ENCODE measurements around the gene NHS. TPM values are rescaled to one million over a fixed set of nuclear protein-coding genes. Genes with fewer than 3 reads are reported as not detected.

NHS gene
- total and polyA plus RNA-seq, 10 donors: 0.32 to 3.1 (median 2.1) TPM

DNA sequence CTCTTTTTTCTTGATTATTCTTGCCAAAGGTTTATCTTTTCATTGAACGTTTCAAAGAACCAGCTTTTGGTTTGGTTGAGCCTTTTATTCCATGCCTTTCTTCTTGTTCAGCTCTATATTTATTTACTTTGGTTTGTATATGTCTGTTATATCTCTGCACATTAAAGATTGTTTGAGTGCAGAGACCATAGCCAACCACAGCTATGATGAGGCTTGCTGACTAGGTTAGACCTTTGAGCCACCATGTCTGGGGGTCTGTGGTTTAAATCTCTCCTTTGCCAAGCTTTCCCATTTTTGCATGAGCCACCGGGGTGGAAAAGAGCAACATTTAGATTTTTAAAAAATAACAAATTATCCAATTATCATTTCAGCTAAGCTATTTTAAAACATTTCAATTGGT lies 96.1 kb downstream of the NHS start:
- H3K4me1 ChIP-seq: no peaks in the 10 kb centered on the region

DNA sequence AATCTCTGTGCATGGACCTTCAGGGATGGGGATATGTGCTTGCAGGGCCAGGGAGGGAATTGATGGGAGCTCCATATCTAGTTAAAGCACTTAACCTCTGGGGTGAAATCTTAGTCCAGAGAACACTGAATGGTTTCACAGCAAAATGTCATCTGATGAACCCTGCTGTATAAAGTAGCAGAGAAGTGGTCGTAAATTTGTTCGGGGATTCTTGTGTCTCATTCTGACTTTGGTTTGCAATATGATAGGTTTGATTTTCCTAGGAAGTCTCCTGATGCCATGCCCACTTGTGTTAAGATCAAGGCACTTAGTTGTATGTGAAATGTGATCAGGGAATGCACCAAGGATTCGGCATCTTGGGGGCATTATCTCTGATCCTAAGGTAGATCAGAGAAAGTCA lies 96.9 kb downstream of the NHS start:
- H3K4me3 ChIP-seq: no peak overlapping the region
- no peak overlapping the region for H3K27ac ChIP-seq
- no peaks in the 10 kb centered on the region for H3K4me1 ChIP-seq
- no peaks in the 10 kb centered on the region for H3K9me3 ChIP-seq
- H3K36me3 ChIP-seq: no peaks in the 10 kb centered on the region
- WGBS, 5 donors: 76 to 94% (median 84%) methylated on average over 3 of the region's 3 CpGs
- DNase-seq: no peak
- no peaks in the 10 kb centered on the region for H3K27me3 ChIP-seq (replicated peaks in 1 of 7)
- intact Hi-C loops (cut with DNase I; ENCODE audit: low total_unique reads): no loop called here
- TF ChIP-seq POLR2A (IDR thresholded peaks at IDR 0.05) (no peak), POLR2AphosphoS5 (IDR thresholded peaks at IDR 0.05) (no peak)
- TF ChIP-seq, protein P1, sequence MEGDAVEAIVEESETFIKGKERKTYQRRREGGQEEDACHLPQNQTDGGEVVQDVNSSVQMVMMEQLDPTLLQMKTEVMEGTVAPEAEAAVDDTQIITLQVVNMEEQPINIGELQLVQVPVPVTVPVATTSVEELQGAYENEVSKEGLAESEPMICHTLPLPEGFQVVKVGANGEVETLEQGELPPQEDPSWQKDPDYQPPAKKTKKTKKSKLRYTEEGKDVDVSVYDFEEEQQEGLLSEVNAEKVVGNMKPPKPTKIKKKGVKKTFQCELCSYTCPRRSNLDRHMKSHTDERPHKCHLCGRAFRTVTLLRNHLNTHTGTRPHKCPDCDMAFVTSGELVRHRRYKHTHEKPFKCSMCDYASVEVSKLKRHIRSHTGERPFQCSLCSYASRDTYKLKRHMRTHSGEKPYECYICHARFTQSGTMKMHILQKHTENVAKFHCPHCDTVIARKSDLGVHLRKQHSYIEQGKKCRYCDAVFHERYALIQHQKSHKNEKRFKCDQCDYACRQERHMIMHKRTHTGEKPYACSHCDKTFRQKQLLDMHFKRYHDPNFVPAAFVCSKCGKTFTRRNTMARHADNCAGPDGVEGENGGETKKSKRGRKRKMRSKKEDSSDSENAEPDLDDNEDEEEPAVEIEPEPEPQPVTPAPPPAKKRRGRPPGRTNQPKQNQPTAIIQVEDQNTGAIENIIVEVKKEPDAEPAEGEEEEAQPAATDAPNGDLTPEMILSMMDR (IDR thresholded peaks at IDR 0.05 in 8 of 11, conservative IDR thresholded peaks at IDR 0.05 in 3 of 11): no peak

More for the DNA sequence above, 96.1 kb downstream of the NHS start:
- TF ChIP-seq, protein P1 (IDR thresholded peaks at IDR 0.05 in 8 of 11, conservative IDR thresholded peaks at IDR 0.05 in 3 of 11): no peak
- TF ChIP-seq POLR2AphosphoS5 (IDR thresholded peaks at IDR 0.05): no peak
- TF ChIP-seq POLR2A (IDR thresholded peaks at IDR 0.05): no peak
- no peaks in the 10 kb centered on the region for H3K27me3 ChIP-seq (replicated peaks in 1 of 7)
- H3K36me3 ChIP-seq: no peaks in the 10 kb centered on the region
- WGBS, 5 donors: 57 to 90% (median 76%) methylated on average over 2 of the region's 2 CpGs
- no peaks in the 10 kb centered on the region for H3K9me3 ChIP-seq
- no peak for DNase-seq
- H3K27ac ChIP-seq: no peak overlapping the region
- no peak overlapping the region for H3K4me3 ChIP-seq
- intact Hi-C loops (cut with DNase I; ENCODE audit: low total_unique reads): no loop called here

DNA sequence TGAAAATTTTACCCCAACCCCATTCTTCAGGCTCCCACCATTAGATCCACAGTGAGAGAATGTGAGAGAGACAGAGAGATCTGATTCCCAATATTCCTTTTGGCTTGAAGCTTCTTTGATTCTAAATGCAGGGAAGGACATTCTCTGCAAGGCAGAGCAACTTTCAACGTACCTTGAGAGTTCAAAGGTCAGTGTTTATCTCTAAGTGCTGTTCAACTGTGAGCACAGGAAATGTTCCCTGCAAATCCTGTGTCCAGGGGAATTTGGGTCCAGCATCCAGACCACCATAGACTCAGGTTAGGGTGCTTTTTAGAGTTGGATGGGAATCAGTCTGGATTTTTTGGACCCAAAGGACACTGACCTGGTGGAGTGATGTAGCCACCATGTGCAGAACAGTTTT lies 97.4 kb downstream of the NHS start:
- Histone ChIP-seq H3K4me1 (no peaks in the 10 kb centered on the region), H3K36me3 (no peaks in the 10 kb centered on the region), H3K4me3 (no peak overlapping the region), H3K9me3 (no peaks in the 10 kb centered on the region), H3K27me3 (replicated peaks in 1 of 7) (no peaks in the 10 kb centered on the region), H3K27ac (no peak overlapping the region)
- 9 to 57% (median 25%) methylated on average over 1 of the region's 1 CpG for WGBS, 5 donors
- DNase-seq: no peak
- TF ChIP-seq POLR2AphosphoS5 (IDR thresholded peaks at IDR 0.05) (no peak), POLR2A (IDR thresholded peaks at IDR 0.05) (no peak)
- TF ChIP-seq, protein P1 (IDR thresholded peaks at IDR 0.05 in 8 of 11, conservative IDR thresholded peaks at IDR 0.05 in 3 of 11): no peak
- intact Hi-C loops (cut with DNase I; ENCODE audit: low total_unique reads): no loop called here

DNA sequence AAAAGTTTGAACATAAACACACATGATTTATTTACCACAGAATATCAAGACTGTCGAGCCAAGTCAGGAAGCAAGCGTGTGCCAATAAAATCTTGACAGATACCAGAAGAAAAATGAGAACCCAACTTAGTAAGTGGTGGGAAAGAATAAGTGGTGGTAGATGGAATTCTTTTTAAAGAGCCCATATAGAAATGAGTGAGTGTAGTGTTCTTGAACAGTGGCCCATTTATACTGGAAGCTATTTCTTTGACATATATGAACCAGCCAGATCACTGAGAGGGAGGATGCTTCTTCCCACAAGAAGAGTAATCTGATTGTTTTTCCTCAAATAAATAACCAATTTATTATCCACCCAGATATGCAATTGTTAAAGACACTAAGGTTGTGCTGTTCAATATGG lies 98.0 kb downstream of the NHS start:
- no peak for TF ChIP-seq POLR2A (IDR thresholded peaks at IDR 0.05)
- no peak for TF ChIP-seq POLR2AphosphoS5 (IDR thresholded peaks at IDR 0.05)
- TF ChIP-seq, protein P1 (IDR thresholded peaks at IDR 0.05 in 8 of 11, conservative IDR thresholded peaks at IDR 0.05 in 3 of 11): no peak
- DNase-seq: no peak
- Histone ChIP-seq H3K9me3 (no peaks in the 10 kb centered on the region), H3K36me3 (no peaks in the 10 kb centered on the region), H3K4me3 (no peak overlapping the region), H3K27ac (no peak overlapping the region), H3K4me1 (no peaks in the 10 kb centered on the region), H3K27me3 (replicated peaks in 1 of 7) (no peaks in the 10 kb centered on the region)
- 58 to 67% (median 59%) methylated on average over 2 of the region's 2 CpGs for WGBS, 5 donors
- intact Hi-C loops (cut with DNase I; ENCODE audit: low total_unique reads): no loop called here
